Activated CD8-positive, alpha-beta T cell treated with anti-CD3 and anti-CD28 coated beads for 36 hours (primary cell): ENCODE measurements around the gene MIDN. TPM values are rescaled to one million over a fixed set of nuclear protein-coding genes. Genes with fewer than 3 reads are reported as not detected.

Experiments used
- ATAC-seq: fragments of 200-7000 bp; cut with Tn5 transposase; one replicate; pipeline ENCODE4 v1.10.0; 2021; ENCODE audit warnings: mild to moderate bottlenecking, moderate library complexity
- CTCF ChIA-PET: fragments of 350-600 bp; sonication (Branson Sonifier 250); formaldehyde crosslinking; loops from one replicate; lab custom pipeline; 2021; ENCODE audit warnings: antibody characterized with exemption; lab: Charles Lee
- POLR2A ChIA-PET: fragments of 350-600 bp; sonication (Branson Sonifier 250); formaldehyde crosslinking; loops from one replicate; lab custom pipeline; 2021; ENCODE audit warnings: antibody characterized with exemption; lab: Charles Lee
- DNase-seq: peaks from one replicate; pipeline ENCODE4 v3.0.0-alpha.2; 2020
- H3K27ac Mint-ChIP-seq: one replicate; pipeline ENCODE4 v1.8.0; 2021; ENCODE audit warnings: mild to moderate bottlenecking, mixed read lengths
- H3K27me3 Mint-ChIP-seq: one replicate; pipeline ENCODE4 v1.8.0; 2021; ENCODE audit warnings: mixed read lengths
- H3K36me3 Mint-ChIP-seq: one replicate; pipeline ENCODE4 v1.8.0; 2021; ENCODE audit warnings: low read depth, mixed read lengths
- H3K4me1 Mint-ChIP-seq: one replicate; pipeline ENCODE4 v1.8.0; 2021; ENCODE audit warnings: low read depth, mixed read lengths
- H3K4me3 Mint-ChIP-seq: one replicate; pipeline ENCODE4 v1.8.0; 2021; ENCODE audit warnings: mild to moderate bottlenecking, moderate library complexity, mixed read lengths
- H3K9me3 Mint-ChIP-seq: one replicate; pipeline ENCODE4 v1.8.0; 2021; ENCODE audit warnings: mixed read lengths
- intact Hi-C: fragments of 100-400 bp; cut with micrococcal nuclease; formaldehyde crosslinking; loops from one replicate; pipeline ENCODE4 v1.10.0; 2022
- total RNA-seq, 2 experiments: library from RNA; stranded (reverse); gene quantifications; one replicate each; pipeline ENCODE4 v1.2.3, GENCODE V29; 2021
- TF ChIP-seq, protein P1 (sequence below): fragments of 200-600 bp; IDR thresholded peaks from one replicate; pipeline ENCODE4 v1.8.0; 2022; ENCODE audit warnings: antibody characterized with exemption, mild to moderate bottlenecking

MIDN gene
- total RNA-seq, 2 experiments from 2014 or later: 41.1 to 43.9 TPM

DNA sequence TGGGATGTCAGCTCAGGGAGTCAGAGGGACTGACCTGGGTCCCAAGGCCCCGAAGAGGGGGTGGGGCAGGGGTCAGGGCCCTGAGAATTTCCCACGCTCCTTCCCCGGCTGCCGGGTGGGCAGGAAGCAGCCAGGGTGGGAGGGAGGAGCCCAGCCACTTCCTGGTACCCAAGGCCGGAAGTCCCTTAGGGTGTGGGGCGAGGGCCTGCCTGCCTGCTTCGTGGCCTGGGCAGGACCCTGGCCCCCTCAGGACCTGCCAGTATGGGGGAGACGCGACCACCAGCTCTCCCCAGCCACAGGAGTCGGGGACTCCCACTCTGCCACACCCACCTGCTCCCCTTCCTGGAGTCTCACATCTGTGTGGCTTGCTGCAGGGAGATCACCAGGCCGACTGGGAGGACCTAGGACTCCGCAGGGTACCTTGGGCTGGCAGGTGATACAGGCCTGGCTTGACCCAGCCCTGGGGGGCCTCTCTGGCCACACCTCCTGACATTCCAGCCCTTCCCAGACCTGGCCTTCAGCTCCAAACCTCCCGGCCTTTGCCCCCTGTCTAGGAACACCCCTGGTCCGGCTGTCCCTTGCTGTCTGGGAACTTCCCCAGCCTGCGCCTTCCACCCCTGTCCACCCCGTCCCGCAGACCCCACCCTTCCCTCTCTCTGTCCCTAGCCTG is 11.0 kb downstream of the MIDN start:
- Mint-ChIP-seq H3K4me1 (peaks cover 51% of the 10 kb centered on the region), H3K27me3 (no peaks in the 10 kb centered on the region), H3K4me3 (peak overlapping the region; percentile 98), H3K36me3 (peaks cover 36% of the 10 kb centered on the region), H3K27ac (peak overlapping the region; percentile 96), H3K9me3 (no peaks in the 10 kb centered on the region)
- intact Hi-C loops: no loop called here
- DNase-seq: peak; percentile 82
- ChIA-PET POLR2A (interaction anchor here (1.2 to 3.5 kb wide), 5 partner anchors 8 to 174 kb away, joined by 4 to 22 read pairs (median 7); partner anchors contain the start of gene CIRBP), CTCF (interaction anchor here (16.1 kb wide), 1 partner anchor 15 kb away, joined by 449 read pairs; the partner anchor contains the start of gene ATP5F1D)
- ATAC-seq: peak; percentile 40
- TF ChIP-seq, protein P1, sequence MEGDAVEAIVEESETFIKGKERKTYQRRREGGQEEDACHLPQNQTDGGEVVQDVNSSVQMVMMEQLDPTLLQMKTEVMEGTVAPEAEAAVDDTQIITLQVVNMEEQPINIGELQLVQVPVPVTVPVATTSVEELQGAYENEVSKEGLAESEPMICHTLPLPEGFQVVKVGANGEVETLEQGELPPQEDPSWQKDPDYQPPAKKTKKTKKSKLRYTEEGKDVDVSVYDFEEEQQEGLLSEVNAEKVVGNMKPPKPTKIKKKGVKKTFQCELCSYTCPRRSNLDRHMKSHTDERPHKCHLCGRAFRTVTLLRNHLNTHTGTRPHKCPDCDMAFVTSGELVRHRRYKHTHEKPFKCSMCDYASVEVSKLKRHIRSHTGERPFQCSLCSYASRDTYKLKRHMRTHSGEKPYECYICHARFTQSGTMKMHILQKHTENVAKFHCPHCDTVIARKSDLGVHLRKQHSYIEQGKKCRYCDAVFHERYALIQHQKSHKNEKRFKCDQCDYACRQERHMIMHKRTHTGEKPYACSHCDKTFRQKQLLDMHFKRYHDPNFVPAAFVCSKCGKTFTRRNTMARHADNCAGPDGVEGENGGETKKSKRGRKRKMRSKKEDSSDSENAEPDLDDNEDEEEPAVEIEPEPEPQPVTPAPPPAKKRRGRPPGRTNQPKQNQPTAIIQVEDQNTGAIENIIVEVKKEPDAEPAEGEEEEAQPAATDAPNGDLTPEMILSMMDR: no peak

DNA sequence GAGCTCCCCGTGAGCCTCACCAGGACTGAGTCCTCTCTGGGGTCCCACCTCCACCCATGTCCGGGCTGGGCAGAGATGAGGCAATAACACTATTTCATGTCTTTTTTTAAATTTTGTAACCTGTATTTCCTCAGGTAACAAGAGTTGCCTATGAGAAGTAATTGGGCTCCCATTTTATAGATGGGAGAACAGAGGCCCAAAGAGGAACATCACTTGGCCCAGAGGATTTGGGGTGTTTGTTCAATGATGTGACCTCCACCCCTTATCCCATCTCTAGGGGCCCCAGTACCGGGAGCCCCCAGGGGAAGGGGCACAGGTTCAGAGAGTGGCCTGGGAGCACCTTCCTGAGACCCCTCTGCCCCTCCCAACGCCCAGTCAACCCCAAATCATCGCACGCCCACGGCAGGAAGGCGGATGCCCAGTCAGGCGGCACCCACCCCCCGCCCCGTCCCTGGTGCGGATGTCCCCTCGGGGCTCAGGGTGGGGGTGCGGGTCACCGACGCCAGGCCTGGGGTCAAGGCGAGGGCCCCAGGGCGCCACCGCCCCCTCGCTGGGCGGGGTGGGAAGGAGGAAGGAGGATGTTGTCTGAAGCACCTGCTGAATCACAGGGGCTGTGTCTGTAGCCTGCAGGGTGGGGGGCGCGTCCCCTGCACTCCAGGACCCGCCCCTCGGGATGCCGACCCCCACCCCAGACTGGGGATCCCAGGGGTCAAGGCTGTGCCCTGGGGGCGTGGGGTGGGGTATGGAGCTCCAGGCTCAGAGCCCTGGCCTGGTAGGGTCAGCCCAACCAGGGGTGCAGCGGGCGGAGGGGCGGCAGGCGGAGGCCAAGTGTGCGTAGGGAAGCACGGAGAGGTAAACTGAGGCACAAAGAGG is 11.7 kb downstream of the MIDN start:
- Mint-ChIP-seq H3K36me3 (peaks cover 32% of the 10 kb centered on the region), H3K27me3 (no peaks in the 10 kb centered on the region), H3K9me3 (no peaks in the 10 kb centered on the region), H3K4me1 (peaks cover 50% of the 10 kb centered on the region), H3K27ac (peak overlapping the region; percentile 96), H3K4me3 (peak overlapping the region; percentile 98)
- TF ChIP-seq, protein P1: no peak
- CTCF ChIA-PET: interaction anchor here (0.8 to 16.1 kb wide), 2 partner anchors 9 to 16 kb away, joined by 3 to 449 read pairs; partner anchors contain the start of genes ATP5F1D and CIRBP
- ATAC-seq: peak; percentile 31
- POLR2A ChIA-PET: interaction anchor here (1.2 to 3.5 kb wide), 6 partner anchors 8 to 174 kb away, joined by 4 to 22 read pairs (median 8); partner anchors contain the start of gene CIRBP
- DNase-seq: peak; percentile 83
- intact Hi-C loops: no loop called here

DNA sequence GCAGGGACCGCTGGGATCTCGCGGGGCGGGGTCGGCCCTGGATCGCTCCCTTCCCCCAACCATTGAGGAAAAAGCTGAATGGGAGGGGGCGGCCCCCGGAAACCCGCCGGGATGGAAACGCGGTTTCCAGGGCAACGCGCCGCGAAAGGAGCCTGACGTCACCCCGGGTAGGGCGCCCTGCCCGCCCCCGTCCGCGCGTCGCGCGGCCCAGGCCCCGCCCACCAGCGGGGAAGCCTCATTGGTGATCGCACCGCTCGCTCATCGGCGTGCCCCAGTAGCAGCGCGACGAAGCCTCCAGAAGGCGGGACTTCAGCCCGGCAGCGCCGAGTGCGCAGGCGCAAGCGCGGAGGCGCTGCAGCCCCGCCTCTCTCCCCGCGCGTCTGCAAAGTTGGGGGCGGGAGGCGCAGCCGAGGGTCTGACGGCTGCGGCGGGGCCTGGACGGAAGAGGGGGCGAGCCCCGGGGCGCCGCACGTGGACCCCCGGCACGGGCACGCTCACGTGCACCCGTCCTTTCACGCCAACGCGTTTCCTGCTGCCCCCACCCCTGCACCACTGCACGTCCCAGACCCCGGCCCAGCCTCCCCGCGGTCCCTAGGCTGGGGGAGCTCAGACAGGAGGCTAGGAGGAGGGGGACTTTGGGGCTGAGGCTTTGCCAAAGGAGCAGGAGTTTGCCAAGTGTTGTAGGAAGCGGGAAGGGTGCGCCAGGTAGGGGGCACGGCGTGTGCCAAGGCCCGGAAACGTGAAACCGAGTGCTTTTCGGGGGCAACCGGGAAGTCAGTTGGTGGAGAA is 12.6 kb downstream of the MIDN start:
- intact Hi-C loops: no loop called here
- ATAC-seq: peak; percentile 81
- H3K36me3 Mint-ChIP-seq: peaks cover 26% of the 10 kb centered on the region
- H3K9me3 Mint-ChIP-seq: no peaks in the 10 kb centered on the region
- ChIA-PET POLR2A (interaction anchor here (0.7 to 3.5 kb wide), 10 partner anchors 8 to 175 kb away, joined by 3 to 22 read pairs (median 6); partner anchors contain the start of genes CIRBP and FAM174C), CTCF (interaction anchor here (0.8 to 16.1 kb wide), 2 partner anchors 8 to 17 kb away, joined by 3 to 449 read pairs; partner anchors contain the start of genes ATP5F1D and CIRBP)
- no peaks in the 10 kb centered on the region for H3K27me3 Mint-ChIP-seq
- peak; percentile 97 for DNase-seq
- H3K4me3 Mint-ChIP-seq: peak overlapping the region; percentile 98
- TF ChIP-seq, protein P1: no peak
- peak overlapping the region; percentile 93 for H3K27ac Mint-ChIP-seq
- H3K4me1 Mint-ChIP-seq: peaks cover 55% of the 10 kb centered on the region

DNA sequence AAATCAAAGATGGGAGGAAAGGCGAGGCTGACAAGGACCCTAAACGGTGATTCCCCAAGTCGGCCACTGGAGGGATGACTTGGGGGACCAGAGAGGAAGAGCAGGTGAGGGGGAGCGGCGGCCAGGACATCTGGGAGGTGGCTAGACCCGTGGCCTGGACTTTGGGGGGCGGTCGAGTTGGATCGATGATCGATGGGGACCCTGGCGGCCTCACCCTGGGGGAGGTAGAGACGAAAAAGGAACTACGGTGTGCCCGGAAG is 13.1 kb downstream of the MIDN start:
- POLR2A ChIA-PET: interaction anchor here (0.7 to 2.6 kb wide), 9 partner anchors 8 to 175 kb away, joined by 3 to 9 read pairs (median 4); partner anchors contain the start of gene FAM174C
- peak overlapping the region; percentile 93 for H3K27ac Mint-ChIP-seq
- ATAC-seq (no peak), DNase-seq (no peak)
- H3K9me3 Mint-ChIP-seq: no peaks in the 10 kb centered on the region
- TF ChIP-seq, protein P1: peak; percentile 50
- H3K4me1 Mint-ChIP-seq: peaks cover 54% of the 10 kb centered on the region
- peaks cover 26% of the 10 kb centered on the region for H3K36me3 Mint-ChIP-seq
- intact Hi-C loops: no loop called here
- peak overlapping the region; percentile 98 for H3K4me3 Mint-ChIP-seq
- CTCF ChIA-PET: interaction anchor here (16.1 kb wide), 1 partner anchor 18 kb away, joined by 449 read pairs; the partner anchor contains the start of gene ATP5F1D
- no peaks in the 10 kb centered on the region for H3K27me3 Mint-ChIP-seq
